Upper lobe of right lung (tissue), 1 donor: ENCODE data around the gene PCDHA11. TPM values are rescaled to one million over a fixed set of nuclear protein-coding genes. Genes with fewer than 3 reads are reported as not detected.
A peak's percentile ranks its signal among the peaks of the same experiment; 100 is the strongest.
"Not testable (repeated sequence)": the region's sequence is repeated elsewhere in the genome, so short reads cannot be mapped to it uniquely, and the experiment has no call there.

Experiments
- ATAC-seq: fragments of 200-7000 bp; cut with Tn5 transposase; one replicate; pipeline ENCODE4 v1.9.1; 2020; ENCODE audit warnings: mild to moderate bottlenecking, moderate library complexity
- DNase-seq: peaks from one replicate; pipeline ENCODE4 v3.0.0-alpha.2; 2020
- H3K27ac ChIP-seq: fragments of 200-600 bp; one replicate; pipeline ENCODE4 v1.8.0; 2022
- H3K27me3 ChIP-seq: fragments of 200-600 bp; one replicate; pipeline ENCODE4 v1.8.0; 2022; ENCODE audit warnings: mild to moderate bottlenecking
- H3K36me3 ChIP-seq: fragments of 200-600 bp; one replicate; pipeline ENCODE4 v1.8.0; 2022
- H3K4me1 ChIP-seq: fragments of 200-600 bp; one replicate; pipeline ENCODE4 v1.8.0; 2022
- H3K4me3 ChIP-seq: fragments of 200-600 bp; one replicate; pipeline ENCODE4 v1.8.0; 2022; ENCODE audit warnings: mild to moderate bottlenecking
- H3K9me3 ChIP-seq: fragments of 200-600 bp; one replicate; pipeline ENCODE4 v1.8.0; 2022
- intact Hi-C: fragments of 100-400 bp; cut with DNase I; formaldehyde crosslinking; loops from one replicate; pipeline ENCODE4 v1.11.0; 2022
- total RNA-seq: library from RNA; stranded (reverse); fragmentation: NEBNext Ultra II Directional; extraction: Animal tissue kit (Norgen Biotek cat#: 25700); gene quantifications from one replicate; pipeline ENCODE4 v1.2.1, GENCODE V29; 2021
- TF ChIP-seq, protein P1 (sequence below): fragments of 200-600 bp; IDR thresholded peaks from one replicate; pipeline ENCODE4 v1.8.0; 2022; ENCODE audit warnings: antibody characterized with exemption
- donor health status: DM: no; HTN: yes; CAD: no; lungs with severe emphysema.

PCDHA11 gene
- total RNA-seq, 1 donor from 2014 or later = 0.38 TPM

- H3K4me3 ChIP-seq = peak within 1 kb of the TSS; percentile 6
- H3K27me3 ChIP-seq = peaks cover 14% of the 10 kb centered on the region
- DNase-seq (no peak), ATAC-seq (no peak)
- intact Hi-C loops = no loop called here
- TF ChIP-seq, protein P1, sequence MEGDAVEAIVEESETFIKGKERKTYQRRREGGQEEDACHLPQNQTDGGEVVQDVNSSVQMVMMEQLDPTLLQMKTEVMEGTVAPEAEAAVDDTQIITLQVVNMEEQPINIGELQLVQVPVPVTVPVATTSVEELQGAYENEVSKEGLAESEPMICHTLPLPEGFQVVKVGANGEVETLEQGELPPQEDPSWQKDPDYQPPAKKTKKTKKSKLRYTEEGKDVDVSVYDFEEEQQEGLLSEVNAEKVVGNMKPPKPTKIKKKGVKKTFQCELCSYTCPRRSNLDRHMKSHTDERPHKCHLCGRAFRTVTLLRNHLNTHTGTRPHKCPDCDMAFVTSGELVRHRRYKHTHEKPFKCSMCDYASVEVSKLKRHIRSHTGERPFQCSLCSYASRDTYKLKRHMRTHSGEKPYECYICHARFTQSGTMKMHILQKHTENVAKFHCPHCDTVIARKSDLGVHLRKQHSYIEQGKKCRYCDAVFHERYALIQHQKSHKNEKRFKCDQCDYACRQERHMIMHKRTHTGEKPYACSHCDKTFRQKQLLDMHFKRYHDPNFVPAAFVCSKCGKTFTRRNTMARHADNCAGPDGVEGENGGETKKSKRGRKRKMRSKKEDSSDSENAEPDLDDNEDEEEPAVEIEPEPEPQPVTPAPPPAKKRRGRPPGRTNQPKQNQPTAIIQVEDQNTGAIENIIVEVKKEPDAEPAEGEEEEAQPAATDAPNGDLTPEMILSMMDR = no peak
- no peak within 1 kb of the TSS for H3K27ac ChIP-seq
- no peaks in the 10 kb centered on the region for H3K36me3 ChIP-seq
- H3K4me1 ChIP-seq = no peaks in the 10 kb centered on the region
- H3K9me3 ChIP-seq = peaks cover 5% of the 10 kb centered on the region
Observed at GRCh38 chr5:140827704-140828361, 40.9 kb upstream of the PCDHA11 start, which contains the start of gene PCDHA6. Gene PCDHA6 (plus strand): TSS chr5:140827960. CDS start chr5:140828092, 132 bp downstream.

GRCh38 chr5:140828362-140828737 is 40.4 kb upstream of the PCDHA11 start:
- DNase-seq (no peak), ATAC-seq (no peak)
- no peak overlapping the region for H3K27ac ChIP-seq
- H3K9me3 ChIP-seq = peaks cover 5% of the 10 kb centered on the region
- no peaks in the 10 kb centered on the region for H3K4me1 ChIP-seq
- no peaks in the 10 kb centered on the region for H3K36me3 ChIP-seq
- intact Hi-C loops = no loop called here
- peak overlapping the region; percentile 6 for H3K4me3 ChIP-seq
- peaks cover 17% of the 10 kb centered on the region for H3K27me3 ChIP-seq
- TF ChIP-seq, protein P1 = no peak

DNA sequence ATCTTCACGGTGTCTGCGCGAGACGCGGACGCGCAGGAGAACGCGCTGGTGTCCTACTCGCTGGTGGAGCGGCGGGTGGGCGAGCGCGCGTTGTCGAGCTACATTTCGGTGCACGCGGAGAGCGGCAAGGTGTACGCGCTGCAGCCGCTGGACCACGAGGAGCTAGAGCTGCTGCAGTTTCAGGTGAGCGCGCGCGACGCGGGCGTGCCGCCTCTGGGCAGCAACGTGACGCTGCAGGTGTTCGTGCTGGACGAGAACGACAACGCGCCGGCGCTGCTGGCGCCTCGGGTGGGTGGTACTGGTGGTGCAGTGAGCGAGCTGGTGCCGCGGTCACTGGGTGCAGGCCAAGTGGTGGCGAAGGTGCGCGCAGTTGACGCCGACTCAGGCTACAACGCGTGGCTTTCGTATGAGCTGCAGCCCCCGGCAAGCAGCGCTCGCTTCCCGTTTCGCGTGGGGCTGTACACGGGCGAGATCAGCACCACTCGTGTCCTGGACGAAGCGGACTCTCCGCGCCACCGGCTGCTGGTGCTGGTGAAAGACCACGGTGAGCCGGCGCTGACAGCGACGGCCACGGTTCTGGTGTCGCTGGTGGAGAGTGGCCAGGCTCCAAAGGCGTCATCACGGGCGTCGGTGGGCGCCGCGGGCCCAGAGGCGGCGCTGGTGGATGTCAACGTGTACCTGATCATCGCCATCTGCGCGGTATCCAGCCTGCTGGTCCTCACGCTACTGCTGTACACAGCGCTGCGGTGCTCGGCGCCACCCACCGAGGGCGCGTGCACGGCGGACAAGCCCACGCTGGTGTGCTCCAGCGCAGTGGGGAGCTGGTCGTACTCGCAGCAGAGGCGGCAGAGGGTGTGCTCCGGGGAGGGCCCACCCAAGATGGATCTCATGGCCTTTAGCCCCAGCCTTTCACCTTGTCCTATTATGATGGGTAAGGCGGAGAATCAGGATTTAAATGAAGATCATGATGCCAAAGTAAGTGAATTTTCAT is 39.0 kb upstream of the PCDHA11 start:
- DNase-seq, intact Hi-C loops, H3K4me3 ChIP-seq, H3K27ac ChIP-seq, H3K36me3 ChIP-seq, H3K4me1 ChIP-seq, H3K9me3 ChIP-seq, ATAC-seq: not testable (repeated sequence)
- peaks cover 17% of the 10 kb centered on the region for H3K27me3 ChIP-seq

DNA sequence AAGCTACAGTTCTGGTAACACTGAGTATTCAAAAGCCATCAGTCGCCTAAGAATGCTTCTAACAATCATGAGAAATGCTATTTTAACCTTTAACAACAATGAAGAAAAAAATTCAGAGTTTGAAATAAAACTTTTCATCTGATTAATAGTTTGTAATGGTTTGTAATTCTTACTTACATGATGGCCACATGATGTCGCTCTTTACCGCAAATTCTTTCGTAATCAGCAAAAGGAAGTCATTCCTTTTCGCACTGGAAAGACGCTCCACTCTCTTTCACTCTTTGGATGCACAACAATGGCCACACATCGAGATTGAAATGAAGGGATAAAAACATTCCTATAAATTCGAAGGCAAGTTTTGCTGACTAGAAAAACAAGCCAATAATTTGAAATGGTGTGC is 34.8 kb upstream of the PCDHA11 start, which contains the start of gene PCDHA7:
Gene PCDHA7 (plus strand): TSS at position 277 of the 400 bp plus-strand sequence. CDS start 115 bp downstream, at position 392.
- Histone ChIP-seq H3K9me3 (no peaks in the 10 kb centered on the region), H3K27me3 (peaks cover 11% of the 10 kb centered on the region)
- TF ChIP-seq, protein P1 = peak; percentile 21

GRCh38 chr5:140834439-140835008 is 34.2 kb upstream of the PCDHA11 start:
- Histone ChIP-seq H3K4me3 (peak overlapping the region; percentile 0), H3K27me3 (peaks cover 15% of the 10 kb centered on the region)
- H3K9me3 ChIP-seq, H3K4me1 ChIP-seq, ATAC-seq, intact Hi-C loops, H3K36me3 ChIP-seq, H3K27ac ChIP-seq, DNase-seq: not testable (repeated sequence)

More for the DNA sequence above, 34.8 kb upstream of the PCDHA11 start, which contains the start of gene PCDHA7:
- ATAC-seq (no peak), DNase-seq (no peak)
- peak within 1 kb of the TSS; percentile 0 for H3K4me3 ChIP-seq
- no peak within 1 kb of the TSS for H3K27ac ChIP-seq
- intact Hi-C loops = no loop called here
- H3K4me1 ChIP-seq = no peaks in the 10 kb centered on the region
- no peaks in the 10 kb centered on the region for H3K36me3 ChIP-seq

- Histone ChIP-seq H3K36me3 (no peaks in the 10 kb centered on the region), H3K27me3 (peaks cover 20% of the 10 kb centered on the region), H3K27ac (no peak overlapping the region), H3K4me1 (no peaks in the 10 kb centered on the region), H3K4me3 (no peak overlapping the region), H3K9me3 (no peaks in the 10 kb centered on the region)
- TF ChIP-seq, protein P1 = no peak
- DNase-seq (no peak), ATAC-seq (no peak)
- intact Hi-C loops = no loop called here
Observed at GRCh38 chr5:140835622-140836510, 32.9 kb upstream of the PCDHA11 start.
